ENCODE measurements around the gene UBE2V1. TPM values are rescaled to one million over a fixed set of nuclear protein-coding genes. Genes with fewer than 3 reads are reported as not detected.

The UBE2V1 gene
- total RNA-seq, 2 donors from 2014 or later = 47.1 to 64.7 TPM

DNA sequence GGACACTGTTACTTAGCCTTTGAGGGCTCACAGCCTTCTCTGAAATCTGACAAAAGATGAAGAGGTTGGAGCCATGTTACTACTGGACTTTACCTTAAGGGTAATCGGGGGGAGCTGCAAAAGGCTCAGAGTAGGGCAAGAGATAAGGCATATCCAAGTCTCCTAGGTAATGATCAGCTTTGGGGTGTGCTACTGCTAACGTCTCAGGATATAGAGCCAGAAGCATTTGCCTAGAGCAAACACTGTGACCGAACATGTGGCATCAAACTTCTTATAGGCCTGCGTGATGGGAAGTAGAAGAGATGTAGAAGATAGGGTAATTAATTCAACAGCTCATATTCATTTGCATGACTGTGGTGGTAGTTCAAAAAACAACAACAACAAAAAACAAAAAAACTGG, 11.1 kb downstream of the UBE2V1 start:
- TF ChIP-seq POLR2A (IDR thresholded peaks at IDR 0.05) = no peak
- Histone ChIP-seq H3K4me1 (replicated peaks) (peaks cover 4% of the 10 kb centered on the region), H3K27ac (no peak overlapping the region), H3K36me3 (no peaks in the 10 kb centered on the region), H3K4me3 (no peak overlapping the region), H3K9me3 (no peaks in the 10 kb centered on the region), H3K27me3 (replicated peaks; ENCODE audit: insufficient read depth) (no peaks in the 10 kb centered on the region)
- 49% methylated on average over 4 of the region's 4 CpGs for WGBS
- DNase-seq (ENCODE audit: low spot score) = no peak
- intact Hi-C loops (cut with DNase I) = no loop called here

DNA sequence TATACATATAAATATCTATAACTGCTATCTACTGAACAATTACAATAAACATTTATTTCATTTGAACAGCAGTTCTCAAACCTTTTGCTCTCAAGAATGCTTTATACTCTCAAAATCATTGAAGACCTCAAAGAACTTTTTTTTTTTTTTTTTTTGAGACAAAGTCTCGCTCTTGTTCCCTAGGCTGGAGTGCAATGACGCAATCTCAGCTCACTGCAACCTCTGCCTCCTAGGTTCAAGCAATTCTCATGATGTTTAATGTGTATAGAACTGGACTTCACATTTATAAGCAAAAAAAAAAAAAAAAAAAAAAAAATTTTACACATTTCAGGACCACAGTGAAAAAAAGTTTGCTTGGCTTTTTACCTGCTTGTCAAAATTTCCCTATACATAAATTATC, 11.7 kb downstream of the UBE2V1 start:
- Histone ChIP-seq H3K36me3 (no peaks in the 10 kb centered on the region), H3K9me3 (no peaks in the 10 kb centered on the region), H3K27me3 (replicated peaks; ENCODE audit: insufficient read depth) (no peaks in the 10 kb centered on the region), H3K4me3 (no peak overlapping the region), H3K27ac (no peak overlapping the region), H3K4me1 (replicated peaks) (peaks cover 4% of the 10 kb centered on the region)
- no peak for TF ChIP-seq POLR2AphosphoS5 (IDR thresholded peaks at IDR 0.05)
- TF ChIP-seq, protein P1, sequence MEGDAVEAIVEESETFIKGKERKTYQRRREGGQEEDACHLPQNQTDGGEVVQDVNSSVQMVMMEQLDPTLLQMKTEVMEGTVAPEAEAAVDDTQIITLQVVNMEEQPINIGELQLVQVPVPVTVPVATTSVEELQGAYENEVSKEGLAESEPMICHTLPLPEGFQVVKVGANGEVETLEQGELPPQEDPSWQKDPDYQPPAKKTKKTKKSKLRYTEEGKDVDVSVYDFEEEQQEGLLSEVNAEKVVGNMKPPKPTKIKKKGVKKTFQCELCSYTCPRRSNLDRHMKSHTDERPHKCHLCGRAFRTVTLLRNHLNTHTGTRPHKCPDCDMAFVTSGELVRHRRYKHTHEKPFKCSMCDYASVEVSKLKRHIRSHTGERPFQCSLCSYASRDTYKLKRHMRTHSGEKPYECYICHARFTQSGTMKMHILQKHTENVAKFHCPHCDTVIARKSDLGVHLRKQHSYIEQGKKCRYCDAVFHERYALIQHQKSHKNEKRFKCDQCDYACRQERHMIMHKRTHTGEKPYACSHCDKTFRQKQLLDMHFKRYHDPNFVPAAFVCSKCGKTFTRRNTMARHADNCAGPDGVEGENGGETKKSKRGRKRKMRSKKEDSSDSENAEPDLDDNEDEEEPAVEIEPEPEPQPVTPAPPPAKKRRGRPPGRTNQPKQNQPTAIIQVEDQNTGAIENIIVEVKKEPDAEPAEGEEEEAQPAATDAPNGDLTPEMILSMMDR (IDR thresholded peaks at IDR 0.05) = no peak
- TF ChIP-seq POLR2A (IDR thresholded peaks at IDR 0.05) = no peak
- 86% methylated on average over 2 of the region's 2 CpGs for WGBS
- intact Hi-C loops (cut with DNase I) = no loop called here
- no peak for DNase-seq (ENCODE audit: low spot score)

DNA sequence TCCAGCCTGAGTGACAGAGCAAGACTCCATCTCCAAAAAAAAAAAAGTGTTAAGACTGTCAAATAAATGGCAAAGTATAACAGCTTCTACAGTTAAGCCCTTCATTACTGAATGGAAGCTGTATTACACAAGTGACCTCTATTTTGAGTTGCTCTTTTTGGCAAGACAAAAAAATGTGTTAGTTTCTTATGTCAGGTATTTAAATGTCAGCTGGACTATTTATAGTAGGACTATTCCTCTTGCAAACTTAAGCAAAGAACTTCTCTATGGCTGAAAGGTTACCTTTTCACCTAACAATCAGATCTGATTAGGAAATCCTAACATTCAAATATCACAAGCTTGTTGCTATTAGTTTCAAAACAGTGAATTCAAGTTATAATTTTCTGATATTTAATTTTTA, 12.4 kb downstream of the UBE2V1 start:
- Histone ChIP-seq H3K4me1 (replicated peaks) (peaks cover 4% of the 10 kb centered on the region), H3K27ac (no peak overlapping the region), H3K9me3 (no peaks in the 10 kb centered on the region), H3K4me3 (no peak overlapping the region), H3K27me3 (replicated peaks; ENCODE audit: insufficient read depth) (no peaks in the 10 kb centered on the region), H3K36me3 (no peaks in the 10 kb centered on the region)
- intact Hi-C loops (cut with DNase I) = no loop called here
- no peak for TF ChIP-seq POLR2A (IDR thresholded peaks at IDR 0.05)
- no peak for TF ChIP-seq POLR2AphosphoS5 (IDR thresholded peaks at IDR 0.05)
- TF ChIP-seq, protein P1 (IDR thresholded peaks at IDR 0.05) = no peak
- no peak for DNase-seq (ENCODE audit: low spot score)

DNA sequence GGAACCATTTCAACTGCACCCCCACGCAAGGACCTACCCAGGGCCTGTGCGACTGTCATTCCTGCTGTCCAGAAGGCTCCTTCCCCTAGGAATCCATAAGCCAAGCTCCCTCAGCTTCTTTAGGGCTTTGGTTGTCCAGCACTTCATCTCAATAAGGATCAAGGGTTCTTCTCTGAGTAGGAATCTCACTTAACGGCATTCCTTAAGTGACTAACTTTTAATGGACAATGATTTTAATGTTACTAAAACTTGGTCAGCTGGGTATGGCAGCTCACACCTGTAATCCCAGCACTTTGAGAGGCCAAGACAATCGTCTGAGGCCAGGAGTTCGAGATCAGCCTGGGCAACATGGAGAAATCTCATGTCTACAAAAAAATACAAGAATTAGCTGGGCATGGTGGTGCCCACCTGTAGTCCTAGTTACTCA, 13.4 kb downstream of the UBE2V1 start:
- no peak overlapping the region for H3K27ac ChIP-seq
- DNase-seq (ENCODE audit: low spot score) = no peak
- TF ChIP-seq POLR2A (IDR thresholded peaks at IDR 0.05) = no peak
- TF ChIP-seq, protein P1 (IDR thresholded peaks at IDR 0.05) = no peak
- no peak for TF ChIP-seq POLR2AphosphoS5 (IDR thresholded peaks at IDR 0.05)

DNA sequence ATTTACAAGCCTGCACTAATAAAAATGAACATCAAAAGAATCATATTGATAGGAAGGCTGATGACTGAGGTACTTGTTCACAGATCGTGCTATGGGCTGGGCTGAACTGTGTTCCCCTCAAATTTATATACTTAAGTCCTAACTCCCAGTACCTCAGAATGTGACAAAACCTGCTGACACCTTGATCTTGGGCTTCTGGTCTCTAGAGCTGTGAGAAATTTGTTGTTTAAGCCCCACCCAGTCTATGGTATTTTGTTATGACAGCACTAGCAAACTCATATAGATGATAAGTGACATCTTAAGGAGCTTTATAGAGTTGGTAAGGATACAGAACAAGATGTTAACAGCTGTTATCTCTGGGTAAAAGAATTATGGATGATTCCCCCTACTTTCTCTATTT, 13.8 kb downstream of the UBE2V1 start:
- intact Hi-C loops (cut with DNase I) = no loop called here
- WGBS = 25% methylated on average over 1 of the region's 1 CpG
- no peaks in the 10 kb centered on the region for H3K27me3 ChIP-seq (replicated peaks; ENCODE audit: insufficient read depth)
- peaks cover 4% of the 10 kb centered on the region for H3K4me1 ChIP-seq (replicated peaks)
- no peak for DNase-seq (ENCODE audit: low spot score)
- H3K4me3 ChIP-seq = no peak overlapping the region
- no peaks in the 10 kb centered on the region for H3K9me3 ChIP-seq
- no peak overlapping the region for H3K27ac ChIP-seq
- TF ChIP-seq POLR2AphosphoS5 (IDR thresholded peaks at IDR 0.05) = no peak
- TF ChIP-seq, protein P1 (IDR thresholded peaks at IDR 0.05) = no peak
- no peak for TF ChIP-seq POLR2A (IDR thresholded peaks at IDR 0.05)
- no peaks in the 10 kb centered on the region for H3K36me3 ChIP-seq

More for the DNA sequence above, 13.4 kb downstream of the UBE2V1 start:
- Histone ChIP-seq H3K36me3 (no peaks in the 10 kb centered on the region), H3K9me3 (no peaks in the 10 kb centered on the region), H3K4me1 (replicated peaks) (peaks cover 4% of the 10 kb centered on the region), H3K27me3 (replicated peaks; ENCODE audit: insufficient read depth) (no peaks in the 10 kb centered on the region), H3K4me3 (no peak overlapping the region)
- 86% methylated on average over 5 of the region's 5 CpGs for WGBS
- intact Hi-C loops (cut with DNase I) = no loop called here

Measured in prostate gland (tissue), 2 donors.